Measurements from ENCODE around the gene ITPR2.

Gene ITPR2

DNA sequence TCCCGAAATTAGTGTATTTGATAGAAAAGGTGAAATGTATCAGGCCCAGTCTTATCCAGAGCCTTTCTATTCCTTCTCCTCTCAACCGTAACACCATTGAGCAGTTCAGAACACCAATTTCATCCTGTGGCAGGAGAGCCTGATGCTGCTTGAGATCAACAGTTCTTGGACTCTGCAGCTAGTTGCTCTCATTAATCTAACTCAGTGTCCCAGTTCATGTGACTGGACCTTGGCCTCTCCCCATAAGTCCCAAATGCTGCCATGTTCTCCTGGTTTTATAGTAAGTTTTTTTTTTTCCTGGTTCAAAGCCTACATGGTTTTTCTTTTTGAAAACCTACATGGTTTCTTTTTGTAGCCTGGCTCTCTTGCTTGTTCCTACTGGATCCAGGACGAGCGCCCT lies 293.9 kb downstream of the ITPR2 start:
- no peak for TF ChIP-seq CTCF (conservative IDR thresholded peaks at IDR 0.05; ENCODE audit: low read length)
- TF ChIP-seq EZH2phosphoT487 (IDR thresholded peaks at IDR 0.05; ENCODE audit: borderline replicate concordance) = no peak
- H3K4me3 ChIP-seq (ENCODE audit: low read length, poor library complexity, severe bottlenecking) = no peak overlapping the region
- no peak overlapping the region for H2AFZ ChIP-seq (ENCODE audit: low read length)
- no peak overlapping the region for H3K4me2 ChIP-seq (ENCODE audit: low read depth, low read length, poor library complexity, severe bottlenecking)
- no peaks in the 10 kb centered on the region for H3K79me2 ChIP-seq (ENCODE audit: insufficient read depth, low read length)
- no peaks in the 10 kb centered on the region for H3K9me2 ChIP-seq (replicated peaks; ENCODE audit: low read depth, low read length)
- H3K9me3 ChIP-seq (ENCODE audit: insufficient read depth, low read depth, low read length) = no peaks in the 10 kb centered on the region
- H3K36me3 ChIP-seq (ENCODE audit: insufficient read depth, low read length) = no peaks in the 10 kb centered on the region
- no peaks in the 10 kb centered on the region for H3K27me3 ChIP-seq (ENCODE audit: insufficient read depth, low read length, poor library complexity, severe bottlenecking)
- H4K20me1 ChIP-seq (ENCODE audit: insufficient read depth, low read length, poor library complexity, severe bottlenecking) = no peaks in the 10 kb centered on the region
- H3K4me1 ChIP-seq (ENCODE audit: insufficient read depth, low read length, poor library complexity, severe bottlenecking) = no peaks in the 10 kb centered on the region
- no peaks in the 10 kb centered on the region for H3F3A ChIP-seq (ENCODE audit: low read depth)
- no peak overlapping the region for H3K9ac ChIP-seq (ENCODE audit: low read depth, low read length, poor library complexity, severe bottlenecking)

DNA sequence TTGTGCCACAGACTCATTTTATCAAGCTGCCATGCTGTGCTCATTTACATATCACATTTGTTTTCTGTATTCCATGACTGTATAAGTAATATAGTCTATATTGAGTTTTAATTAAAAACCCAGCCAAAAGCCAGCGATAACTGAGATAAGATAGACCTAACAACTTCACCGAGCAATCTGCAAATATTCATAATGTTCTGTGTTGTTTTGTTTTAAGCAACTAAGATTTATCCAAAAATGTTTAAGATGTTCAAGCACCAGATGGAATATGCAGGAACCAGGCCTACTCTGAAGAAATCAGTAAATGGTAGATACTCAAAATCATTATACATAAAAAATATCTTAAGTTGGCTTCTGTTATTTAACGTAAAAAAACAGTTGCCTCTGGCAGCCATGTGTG lies 295.3 kb downstream of the ITPR2 start:
- Histone ChIP-seq H3K9ac (ENCODE audit: low read depth, low read length, poor library complexity, severe bottlenecking) (no peak overlapping the region), H3K27me3 (ENCODE audit: insufficient read depth, low read length, poor library complexity, severe bottlenecking) (no peaks in the 10 kb centered on the region), H3K79me2 (ENCODE audit: insufficient read depth, low read length) (no peaks in the 10 kb centered on the region), H4K20me1 (ENCODE audit: insufficient read depth, low read length, poor library complexity, severe bottlenecking) (no peaks in the 10 kb centered on the region), H2AFZ (ENCODE audit: low read length) (no peak overlapping the region), H3K4me3 (ENCODE audit: low read length, poor library complexity, severe bottlenecking) (no peak overlapping the region), H3K9me2 (replicated peaks; ENCODE audit: low read depth, low read length) (no peaks in the 10 kb centered on the region), H3K4me2 (ENCODE audit: low read depth, low read length, poor library complexity, severe bottlenecking) (no peak overlapping the region), H3K36me3 (ENCODE audit: insufficient read depth, low read length) (no peaks in the 10 kb centered on the region), H3K4me1 (ENCODE audit: insufficient read depth, low read length, poor library complexity, severe bottlenecking) (no peaks in the 10 kb centered on the region), H3K9me3 (ENCODE audit: insufficient read depth, low read depth, low read length) (no peaks in the 10 kb centered on the region), H3F3A (ENCODE audit: low read depth) (no peaks in the 10 kb centered on the region)
- TF ChIP-seq CTCF (conservative IDR thresholded peaks at IDR 0.05; ENCODE audit: low read length) = no peak
- no peak for TF ChIP-seq EZH2phosphoT487 (IDR thresholded peaks at IDR 0.05; ENCODE audit: borderline replicate concordance)

DNA sequence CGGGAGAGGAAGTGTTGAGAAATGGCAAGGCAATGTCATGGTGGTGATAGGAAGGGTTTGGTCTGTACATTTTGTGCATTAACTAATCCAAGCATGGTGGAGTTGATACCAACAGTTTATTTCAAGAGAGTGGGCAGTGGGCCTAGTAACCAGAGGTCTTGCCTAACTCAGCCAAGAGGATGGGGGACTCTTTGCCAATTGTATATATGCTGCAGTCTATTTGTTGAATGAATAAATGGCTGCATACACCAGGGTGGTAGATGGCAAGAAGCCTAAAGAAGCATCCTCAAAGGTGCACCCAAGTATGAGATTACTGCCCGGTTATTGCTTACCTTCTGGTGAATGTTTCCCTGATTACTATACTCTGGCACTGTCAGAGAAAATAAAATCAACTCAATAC lies 295.9 kb downstream of the ITPR2 start:
- H3F3A ChIP-seq (ENCODE audit: low read depth) = no peaks in the 10 kb centered on the region
- H3K9me3 ChIP-seq (ENCODE audit: insufficient read depth, low read depth, low read length) = no peaks in the 10 kb centered on the region
- H3K27me3 ChIP-seq (ENCODE audit: insufficient read depth, low read length, poor library complexity, severe bottlenecking) = no peaks in the 10 kb centered on the region
- no peaks in the 10 kb centered on the region for H3K79me2 ChIP-seq (ENCODE audit: insufficient read depth, low read length)
- H3K4me3 ChIP-seq (ENCODE audit: low read length, poor library complexity, severe bottlenecking) = no peak overlapping the region
- H3K36me3 ChIP-seq (ENCODE audit: insufficient read depth, low read length) = no peaks in the 10 kb centered on the region
- H3K4me1 ChIP-seq (ENCODE audit: insufficient read depth, low read length, poor library complexity, severe bottlenecking) = no peaks in the 10 kb centered on the region
- no peak overlapping the region for H3K9ac ChIP-seq (ENCODE audit: low read depth, low read length, poor library complexity, severe bottlenecking)
- no peak for TF ChIP-seq EZH2phosphoT487 (IDR thresholded peaks at IDR 0.05; ENCODE audit: borderline replicate concordance)
- no peak for TF ChIP-seq CTCF (conservative IDR thresholded peaks at IDR 0.05; ENCODE audit: low read length)
- H4K20me1 ChIP-seq (ENCODE audit: insufficient read depth, low read length, poor library complexity, severe bottlenecking) = no peaks in the 10 kb centered on the region
- no peaks in the 10 kb centered on the region for H3K9me2 ChIP-seq (replicated peaks; ENCODE audit: low read depth, low read length)
- no peak overlapping the region for H3K4me2 ChIP-seq (ENCODE audit: low read depth, low read length, poor library complexity, severe bottlenecking)
- H2AFZ ChIP-seq (ENCODE audit: low read length) = no peak overlapping the region

Measured in Loucy (cell line).